ENCODE results near the gene CD247. TPM values are rescaled to one million over a fixed set of nuclear protein-coding genes. Genes with fewer than 3 reads are reported as not detected.

Gene CD247
- total and polyA plus RNA-seq, 2 donors from 2014 or later, result 1.8 to 7.7 TPM

DNA sequence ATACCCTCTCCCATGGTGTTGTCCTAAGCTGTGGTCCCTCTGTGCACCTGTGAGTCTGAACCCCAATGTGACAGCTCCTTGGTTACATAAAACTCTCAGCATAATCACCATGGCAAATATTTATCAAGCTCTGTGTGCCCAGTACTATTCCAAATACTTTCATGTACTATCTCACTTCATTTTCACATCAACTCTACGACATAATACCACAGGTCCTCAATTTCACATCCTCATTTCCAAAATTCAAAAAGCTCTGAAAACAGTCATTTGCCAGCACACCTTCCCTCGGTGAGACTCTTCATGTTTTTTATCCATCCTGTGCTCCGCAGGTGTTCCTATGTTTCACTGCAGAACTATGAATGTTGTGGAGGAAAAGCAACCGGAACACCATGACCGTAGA lies 47.6 kb upstream of the CD247 start:
- Histone ChIP-seq H3K4me3 (ENCODE audit: low read length in 3 of 3) (no peak overlapping the region), H3K27me3 (ENCODE audit: control insufficient read depth, insufficient read depth, low read length) (no peaks in the 10 kb centered on the region), H3K27ac (ENCODE audit: low read depth in 2 of 2, low read length in 2 of 2) (no peak overlapping the region), H3K4me1 (ENCODE audit: control insufficient read depth in 2 of 3, insufficient read depth in 2 of 3, low read depth in 1 of 3, low read length in 3 of 3) (peaks cover 0 to 2% (median 0%) of the 10 kb centered on the region in 3 donors), H3K9me3 (ENCODE audit: control insufficient read depth in 2 of 3, insufficient read depth in 1 of 3, low read length in 3 of 3) (no peaks in the 10 kb centered on the region), H3K36me3 (ENCODE audit: control insufficient read depth in 2 of 3, insufficient read depth in 3 of 3, low read length in 3 of 3) (no peaks in the 10 kb centered on the region), H3K9ac (ENCODE audit: low read length in 3 of 3) (no peak overlapping the region)
- no peak for FAIRE-seq
- TF ChIP-seq, protein P1, sequence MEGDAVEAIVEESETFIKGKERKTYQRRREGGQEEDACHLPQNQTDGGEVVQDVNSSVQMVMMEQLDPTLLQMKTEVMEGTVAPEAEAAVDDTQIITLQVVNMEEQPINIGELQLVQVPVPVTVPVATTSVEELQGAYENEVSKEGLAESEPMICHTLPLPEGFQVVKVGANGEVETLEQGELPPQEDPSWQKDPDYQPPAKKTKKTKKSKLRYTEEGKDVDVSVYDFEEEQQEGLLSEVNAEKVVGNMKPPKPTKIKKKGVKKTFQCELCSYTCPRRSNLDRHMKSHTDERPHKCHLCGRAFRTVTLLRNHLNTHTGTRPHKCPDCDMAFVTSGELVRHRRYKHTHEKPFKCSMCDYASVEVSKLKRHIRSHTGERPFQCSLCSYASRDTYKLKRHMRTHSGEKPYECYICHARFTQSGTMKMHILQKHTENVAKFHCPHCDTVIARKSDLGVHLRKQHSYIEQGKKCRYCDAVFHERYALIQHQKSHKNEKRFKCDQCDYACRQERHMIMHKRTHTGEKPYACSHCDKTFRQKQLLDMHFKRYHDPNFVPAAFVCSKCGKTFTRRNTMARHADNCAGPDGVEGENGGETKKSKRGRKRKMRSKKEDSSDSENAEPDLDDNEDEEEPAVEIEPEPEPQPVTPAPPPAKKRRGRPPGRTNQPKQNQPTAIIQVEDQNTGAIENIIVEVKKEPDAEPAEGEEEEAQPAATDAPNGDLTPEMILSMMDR (IDR thresholded peaks at IDR 0.05; ENCODE audit: borderline replicate concordance, extremely low read depth, insufficient read depth), result no peak
- DNase-seq, result no peak
- intact Hi-C loops (cut with DNase I), result no loop called here

DNA sequence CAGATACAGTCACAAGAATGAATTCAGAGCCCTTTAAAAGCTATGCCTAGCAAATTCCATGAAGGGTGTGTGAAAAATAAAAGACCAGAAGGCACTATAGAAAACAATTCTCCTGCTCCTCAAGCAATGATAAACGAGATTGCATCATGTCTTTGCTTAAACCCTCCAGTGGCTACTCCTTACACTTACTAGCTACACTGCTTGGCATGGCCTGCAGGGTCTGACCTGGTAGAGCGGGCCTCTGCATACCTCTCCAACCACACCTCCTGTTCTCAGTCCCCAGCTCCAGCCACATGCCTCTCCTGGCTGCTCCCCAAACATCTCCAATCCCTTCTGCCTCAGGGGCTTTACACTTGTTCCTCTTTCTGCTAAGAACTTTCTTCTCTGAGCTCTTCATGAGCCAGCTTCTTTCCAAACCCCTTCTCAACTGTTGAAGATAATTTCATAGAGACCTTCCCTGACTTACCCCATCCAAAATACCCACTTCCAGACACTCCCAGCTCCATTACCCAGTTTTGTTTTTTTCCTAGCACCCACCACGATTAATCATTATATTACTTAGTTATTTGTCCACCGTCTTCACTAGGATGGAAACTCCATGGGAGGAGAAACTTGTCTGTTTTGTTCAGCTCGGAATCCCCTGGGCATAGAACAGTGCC lies 46.4 kb upstream of the CD247 start:
- Histone ChIP-seq H3K9me3 (ENCODE audit: control insufficient read depth in 2 of 3, insufficient read depth in 1 of 3, low read length in 3 of 3) (no peaks in the 10 kb centered on the region), H3K9ac (ENCODE audit: low read length in 3 of 3) (no peak overlapping the region), H3K27ac (ENCODE audit: low read depth in 2 of 2, low read length in 2 of 2) (no peak overlapping the region), H3K4me3 (ENCODE audit: low read length in 3 of 3) (no peak overlapping the region), H3K36me3 (ENCODE audit: control insufficient read depth in 2 of 3, insufficient read depth in 3 of 3, low read length in 3 of 3) (no peaks in the 10 kb centered on the region), H3K4me1 (ENCODE audit: control insufficient read depth in 2 of 3, insufficient read depth in 2 of 3, low read depth in 1 of 3, low read length in 3 of 3) (peaks cover 0 to 2% (median 0%) of the 10 kb centered on the region in 3 donors), H3K27me3 (ENCODE audit: control insufficient read depth, insufficient read depth, low read length) (no peaks in the 10 kb centered on the region)
- DNase-seq (no peak), FAIRE-seq (no peak)
- TF ChIP-seq, protein P1 (IDR thresholded peaks at IDR 0.05; ENCODE audit: borderline replicate concordance, extremely low read depth, insufficient read depth), result no peak
- intact Hi-C loops (cut with DNase I), result no loop called here

- Histone ChIP-seq H3K9ac (ENCODE audit: low read length in 3 of 3) (no peak overlapping the region), H3K9me3 (ENCODE audit: control insufficient read depth in 2 of 3, insufficient read depth in 1 of 3, low read length in 3 of 3) (no peaks in the 10 kb centered on the region), H3K4me3 (ENCODE audit: low read length in 3 of 3) (no peak overlapping the region), H3K27ac (ENCODE audit: low read depth in 2 of 2, low read length in 2 of 2) (no peak overlapping the region), H3K27me3 (ENCODE audit: control insufficient read depth, insufficient read depth, low read length) (no peaks in the 10 kb centered on the region), H3K4me1 (ENCODE audit: control insufficient read depth in 2 of 3, insufficient read depth in 2 of 3, low read depth in 1 of 3, low read length in 3 of 3) (peaks cover 0 to 2% (median 0%) of the 10 kb centered on the region in 3 donors), H3K36me3 (ENCODE audit: control insufficient read depth in 2 of 3, insufficient read depth in 3 of 3, low read length in 3 of 3) (no peaks in the 10 kb centered on the region)
- DNase-seq (no peak), FAIRE-seq (no peak)
- TF ChIP-seq, protein P1 (IDR thresholded peaks at IDR 0.05; ENCODE audit: borderline replicate concordance, extremely low read depth, insufficient read depth), result no peak
- intact Hi-C loops (cut with DNase I), result no loop called here
Observed at GRCh38 chr1:167563579-167564246, 45.4 kb upstream of the CD247 start.
